ENCODE results near the gene GTF2H4.
"Not testable (repeated sequence)": the region's sequence is repeated elsewhere in the genome, so short reads cannot be mapped to it uniquely, and the experiment has no call there.

DNA sequence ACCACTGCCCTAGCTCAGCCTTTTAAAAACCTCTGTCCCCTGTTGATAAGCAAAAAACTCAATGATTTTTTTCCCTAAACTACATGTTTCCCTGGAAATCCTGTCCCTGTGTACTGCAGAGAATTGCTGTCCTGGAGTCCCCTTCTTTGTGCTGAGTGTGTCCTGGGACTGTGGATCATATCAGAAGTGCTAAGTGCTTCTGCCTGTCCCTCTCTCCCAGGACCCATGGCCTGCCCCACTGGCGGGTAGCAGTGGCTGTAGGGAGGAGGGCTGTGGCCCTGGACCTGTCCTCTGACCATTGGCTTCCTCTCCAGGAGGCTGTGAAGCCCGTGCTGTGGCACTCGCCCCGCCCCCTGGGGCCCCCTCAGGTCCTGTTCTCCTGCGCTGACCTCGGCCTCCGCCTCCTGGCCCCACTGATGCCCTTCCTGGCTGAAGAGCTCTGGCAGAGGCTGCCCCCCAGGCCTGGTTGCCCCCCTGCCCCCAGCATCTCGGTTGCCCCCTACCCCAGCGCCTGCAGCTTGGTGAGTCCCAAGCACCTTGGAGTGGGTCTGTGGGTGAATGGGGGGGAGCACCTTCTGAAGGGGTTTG lies 16.1 kb downstream of the GTF2H4 start:
- not testable (repeated sequence) for TF ChIP-seq CTCF (conservative IDR thresholded peaks at IDR 0.05; ENCODE audit: low read depth, low read length); EZH2 (IDR thresholded peaks at IDR 0.05; ENCODE audit: borderline replicate concordance, low read depth, low read length, poor library complexity, severe bottlenecking)
